ENCODE results near the gene BCOR.

DNA sequence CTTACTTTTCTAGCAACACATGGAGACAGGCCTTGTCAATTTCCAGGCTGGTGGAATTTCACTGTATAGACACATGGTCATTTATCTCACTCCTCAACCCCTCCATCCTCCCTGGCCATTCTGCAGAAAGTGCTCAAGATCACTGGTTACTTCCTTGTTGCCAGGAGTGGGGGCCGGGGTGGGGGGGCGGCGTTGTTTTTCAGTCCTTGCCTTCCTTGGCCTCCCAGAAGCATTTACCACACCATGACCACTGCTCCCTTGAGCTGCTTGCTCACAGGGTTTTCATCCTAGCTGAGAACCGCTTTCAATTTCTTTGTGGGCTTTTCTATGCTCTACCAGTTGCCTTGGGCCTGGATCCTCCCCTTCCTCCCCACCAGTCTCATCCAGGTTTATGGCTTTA is 14.1 kb upstream of the BCOR start:
- no peak for TF ChIP-seq POLR2A (IDR thresholded peaks at IDR 0.05)
- TF ChIP-seq, protein P1, sequence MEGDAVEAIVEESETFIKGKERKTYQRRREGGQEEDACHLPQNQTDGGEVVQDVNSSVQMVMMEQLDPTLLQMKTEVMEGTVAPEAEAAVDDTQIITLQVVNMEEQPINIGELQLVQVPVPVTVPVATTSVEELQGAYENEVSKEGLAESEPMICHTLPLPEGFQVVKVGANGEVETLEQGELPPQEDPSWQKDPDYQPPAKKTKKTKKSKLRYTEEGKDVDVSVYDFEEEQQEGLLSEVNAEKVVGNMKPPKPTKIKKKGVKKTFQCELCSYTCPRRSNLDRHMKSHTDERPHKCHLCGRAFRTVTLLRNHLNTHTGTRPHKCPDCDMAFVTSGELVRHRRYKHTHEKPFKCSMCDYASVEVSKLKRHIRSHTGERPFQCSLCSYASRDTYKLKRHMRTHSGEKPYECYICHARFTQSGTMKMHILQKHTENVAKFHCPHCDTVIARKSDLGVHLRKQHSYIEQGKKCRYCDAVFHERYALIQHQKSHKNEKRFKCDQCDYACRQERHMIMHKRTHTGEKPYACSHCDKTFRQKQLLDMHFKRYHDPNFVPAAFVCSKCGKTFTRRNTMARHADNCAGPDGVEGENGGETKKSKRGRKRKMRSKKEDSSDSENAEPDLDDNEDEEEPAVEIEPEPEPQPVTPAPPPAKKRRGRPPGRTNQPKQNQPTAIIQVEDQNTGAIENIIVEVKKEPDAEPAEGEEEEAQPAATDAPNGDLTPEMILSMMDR (IDR thresholded peaks at IDR 0.05) = no peak
